GM10266 (cell line): ENCODE data around the gene ZCCHC12.

Source experiments
- DNase-seq: peaks from one replicate; pipeline ENCODE4 v3.0.0; 2012; ENCODE audit errors: extremely low spot score
- TF ChIP-seq, protein P1 (sequence below): IDR thresholded peaks from 2 replicates; pipeline ENCODE4 v1.5.1; 2012; ENCODE audit warnings: mild to moderate bottlenecking, low read depth; ENCODE audit not compliant: control insufficient read depth, insufficient read depth; ENCODE audit errors: missing control alignments

The ZCCHC12 gene

DNA sequence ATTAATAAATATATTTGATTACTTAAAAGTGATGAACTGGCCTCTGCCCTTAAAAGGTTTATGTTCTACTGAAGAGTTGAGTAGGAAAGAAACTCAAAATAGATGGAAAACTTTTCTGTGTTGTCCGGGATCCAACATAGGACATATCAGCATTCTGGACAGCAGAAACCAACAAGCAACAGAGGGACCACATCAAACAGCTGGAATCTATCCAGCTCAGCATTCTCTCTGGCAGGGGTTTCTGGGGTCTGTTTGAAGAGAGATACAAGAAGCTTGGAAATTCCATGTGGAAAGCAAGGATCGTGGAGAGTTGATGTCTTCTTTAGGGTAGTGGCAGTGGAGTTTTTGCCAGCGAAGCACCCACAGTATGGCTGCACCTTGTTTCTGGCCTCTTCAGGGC, 43.6 kb downstream of the ZCCHC12 start:
- TF ChIP-seq, protein P1, sequence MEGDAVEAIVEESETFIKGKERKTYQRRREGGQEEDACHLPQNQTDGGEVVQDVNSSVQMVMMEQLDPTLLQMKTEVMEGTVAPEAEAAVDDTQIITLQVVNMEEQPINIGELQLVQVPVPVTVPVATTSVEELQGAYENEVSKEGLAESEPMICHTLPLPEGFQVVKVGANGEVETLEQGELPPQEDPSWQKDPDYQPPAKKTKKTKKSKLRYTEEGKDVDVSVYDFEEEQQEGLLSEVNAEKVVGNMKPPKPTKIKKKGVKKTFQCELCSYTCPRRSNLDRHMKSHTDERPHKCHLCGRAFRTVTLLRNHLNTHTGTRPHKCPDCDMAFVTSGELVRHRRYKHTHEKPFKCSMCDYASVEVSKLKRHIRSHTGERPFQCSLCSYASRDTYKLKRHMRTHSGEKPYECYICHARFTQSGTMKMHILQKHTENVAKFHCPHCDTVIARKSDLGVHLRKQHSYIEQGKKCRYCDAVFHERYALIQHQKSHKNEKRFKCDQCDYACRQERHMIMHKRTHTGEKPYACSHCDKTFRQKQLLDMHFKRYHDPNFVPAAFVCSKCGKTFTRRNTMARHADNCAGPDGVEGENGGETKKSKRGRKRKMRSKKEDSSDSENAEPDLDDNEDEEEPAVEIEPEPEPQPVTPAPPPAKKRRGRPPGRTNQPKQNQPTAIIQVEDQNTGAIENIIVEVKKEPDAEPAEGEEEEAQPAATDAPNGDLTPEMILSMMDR = no peak
- no peak for DNase-seq

DNA sequence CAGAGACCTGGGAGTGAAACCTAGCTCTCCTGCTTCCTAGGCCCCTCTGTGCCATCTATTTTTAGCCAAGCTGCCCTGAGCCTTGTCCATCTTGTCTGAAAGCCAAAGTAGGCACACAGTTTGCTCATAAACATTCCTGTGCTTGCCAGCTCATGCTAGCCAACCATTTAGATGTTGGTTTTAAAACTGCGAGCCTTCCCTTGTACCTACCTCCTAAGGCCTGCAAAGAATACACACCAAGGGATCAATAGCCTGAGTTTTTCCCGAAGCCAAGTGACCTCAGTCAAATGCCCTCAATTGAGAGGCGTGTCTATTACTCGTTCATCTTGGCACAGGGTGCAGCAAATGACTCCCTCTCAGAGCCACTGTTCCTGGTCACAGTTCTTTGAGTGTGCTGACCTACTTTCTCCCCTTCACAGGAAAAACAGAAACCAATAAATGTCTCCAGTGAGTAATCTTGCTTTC, 48.5 kb downstream of the ZCCHC12 start:
- TF ChIP-seq, protein P1 = no peak

More for the DNA sequence above, 48.5 kb downstream of the ZCCHC12 start:
- DNase-seq = no peak
